Measurements from ENCODE around the gene TIMD4.

TIMD4 gene

DNA sequence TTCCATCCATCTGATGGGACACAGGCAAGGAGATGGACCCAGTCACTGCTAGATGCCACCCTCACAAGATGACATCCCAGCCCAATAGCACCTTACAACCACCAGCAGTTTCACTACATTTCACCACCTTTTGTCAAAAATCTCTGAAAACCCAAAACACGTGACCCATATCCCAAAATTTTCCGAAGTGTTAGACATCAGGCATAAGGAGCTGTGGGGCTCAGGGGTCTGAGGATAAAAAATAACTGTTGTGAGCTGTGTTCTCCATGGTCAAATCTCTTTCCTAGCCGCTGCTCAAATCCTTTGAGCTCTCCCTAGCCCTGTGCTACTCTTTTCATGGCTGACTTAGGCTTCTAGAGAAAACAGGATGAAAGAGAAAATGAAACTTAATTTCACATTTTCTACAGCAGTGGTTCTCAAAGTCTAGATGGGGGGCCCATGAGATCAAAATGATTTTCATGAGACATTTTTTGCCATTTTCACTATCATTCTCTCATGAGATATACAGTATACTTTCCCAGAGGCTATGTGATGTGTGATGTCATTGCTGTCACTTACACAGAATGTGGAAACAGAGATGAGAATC, 40.7 kb downstream of the TIMD4 start:
- DNase-seq (ENCODE audit: low read depth): no peak
- TF ChIP-seq, protein P1, sequence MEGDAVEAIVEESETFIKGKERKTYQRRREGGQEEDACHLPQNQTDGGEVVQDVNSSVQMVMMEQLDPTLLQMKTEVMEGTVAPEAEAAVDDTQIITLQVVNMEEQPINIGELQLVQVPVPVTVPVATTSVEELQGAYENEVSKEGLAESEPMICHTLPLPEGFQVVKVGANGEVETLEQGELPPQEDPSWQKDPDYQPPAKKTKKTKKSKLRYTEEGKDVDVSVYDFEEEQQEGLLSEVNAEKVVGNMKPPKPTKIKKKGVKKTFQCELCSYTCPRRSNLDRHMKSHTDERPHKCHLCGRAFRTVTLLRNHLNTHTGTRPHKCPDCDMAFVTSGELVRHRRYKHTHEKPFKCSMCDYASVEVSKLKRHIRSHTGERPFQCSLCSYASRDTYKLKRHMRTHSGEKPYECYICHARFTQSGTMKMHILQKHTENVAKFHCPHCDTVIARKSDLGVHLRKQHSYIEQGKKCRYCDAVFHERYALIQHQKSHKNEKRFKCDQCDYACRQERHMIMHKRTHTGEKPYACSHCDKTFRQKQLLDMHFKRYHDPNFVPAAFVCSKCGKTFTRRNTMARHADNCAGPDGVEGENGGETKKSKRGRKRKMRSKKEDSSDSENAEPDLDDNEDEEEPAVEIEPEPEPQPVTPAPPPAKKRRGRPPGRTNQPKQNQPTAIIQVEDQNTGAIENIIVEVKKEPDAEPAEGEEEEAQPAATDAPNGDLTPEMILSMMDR (IDR thresholded peaks at IDR 0.05; ENCODE audit: low read length, missing control alignments): no peak
- no peak overlapping the region for H3K4me3 ChIP-seq (replicated peaks; ENCODE audit: low read depth, low read length)

DNA sequence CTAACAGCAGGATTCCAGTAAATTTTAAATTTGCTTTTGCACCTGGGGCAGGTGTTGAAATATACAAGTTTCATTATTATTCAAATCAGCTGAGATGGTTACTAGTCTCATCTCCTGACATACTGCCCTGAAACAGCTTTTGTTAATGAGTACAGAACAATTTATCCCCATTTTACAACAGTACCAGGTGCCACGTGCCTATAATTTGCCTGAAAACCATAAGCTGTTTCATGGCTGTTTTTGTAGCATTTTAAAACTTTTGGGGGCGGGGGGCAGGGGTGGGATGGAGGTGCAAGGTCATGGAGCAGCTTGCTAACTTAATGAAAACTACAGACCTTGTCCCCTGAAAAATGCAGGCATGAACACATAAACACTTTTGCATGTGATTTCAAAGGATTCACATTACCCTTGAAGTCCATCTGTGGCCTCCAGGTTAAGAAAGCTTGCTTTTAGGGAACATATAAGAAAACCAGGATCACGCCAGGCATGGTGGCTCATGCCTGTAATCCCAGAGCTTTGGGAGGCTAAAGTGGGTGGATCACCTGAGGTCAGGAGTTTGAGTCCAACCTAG, 42.1 kb downstream of the TIMD4 start:
- no peak for DNase-seq (ENCODE audit: low read depth)
- no peak overlapping the region for H3K4me3 ChIP-seq (replicated peaks; ENCODE audit: low read depth, low read length)
- TF ChIP-seq, protein P1 (IDR thresholded peaks at IDR 0.05; ENCODE audit: low read length, missing control alignments): no peak

DNA sequence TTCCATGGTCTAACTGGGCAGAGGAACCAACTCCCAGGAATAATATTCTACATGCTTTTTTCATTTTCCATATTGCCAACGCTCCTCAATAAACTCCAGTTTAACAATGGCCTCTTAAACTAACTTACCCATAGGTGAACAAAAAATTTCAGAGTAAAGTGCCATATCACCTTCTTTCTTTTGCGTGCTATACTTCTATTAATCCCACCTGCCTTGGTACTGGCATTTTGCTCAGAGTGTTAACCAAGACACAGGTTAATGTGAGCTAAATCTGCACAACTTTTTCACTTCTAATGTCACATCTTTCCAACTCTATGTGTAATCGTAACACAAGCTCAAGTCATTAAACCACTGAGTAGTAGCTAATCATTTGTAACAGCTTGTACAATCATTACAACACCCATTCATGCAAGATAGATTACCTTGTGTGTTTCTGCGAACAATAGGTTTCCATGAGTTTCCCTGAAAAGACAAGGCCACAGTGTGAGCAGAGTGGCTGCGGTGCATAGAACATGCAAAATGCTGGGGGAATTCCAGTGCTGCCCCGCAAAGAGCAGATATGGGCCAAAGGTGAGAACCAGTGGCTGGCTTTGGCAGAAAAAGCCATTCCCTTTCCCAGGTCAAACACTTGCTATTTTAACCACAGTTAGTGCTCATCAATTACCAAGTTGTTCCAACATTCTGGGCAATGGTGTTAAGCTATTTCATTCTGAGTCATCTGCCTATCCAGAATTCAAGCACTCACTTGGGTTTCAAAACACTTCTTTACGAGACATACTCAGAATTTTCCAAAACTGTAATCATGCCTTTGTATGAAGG, 42.8 kb downstream of the TIMD4 start:
- DNase-seq (ENCODE audit: low read depth): no peak
- TF ChIP-seq, protein P1 (IDR thresholded peaks at IDR 0.05; ENCODE audit: low read length, missing control alignments): no peak
- no peak overlapping the region for H3K4me3 ChIP-seq (replicated peaks; ENCODE audit: low read depth, low read length)

DNA sequence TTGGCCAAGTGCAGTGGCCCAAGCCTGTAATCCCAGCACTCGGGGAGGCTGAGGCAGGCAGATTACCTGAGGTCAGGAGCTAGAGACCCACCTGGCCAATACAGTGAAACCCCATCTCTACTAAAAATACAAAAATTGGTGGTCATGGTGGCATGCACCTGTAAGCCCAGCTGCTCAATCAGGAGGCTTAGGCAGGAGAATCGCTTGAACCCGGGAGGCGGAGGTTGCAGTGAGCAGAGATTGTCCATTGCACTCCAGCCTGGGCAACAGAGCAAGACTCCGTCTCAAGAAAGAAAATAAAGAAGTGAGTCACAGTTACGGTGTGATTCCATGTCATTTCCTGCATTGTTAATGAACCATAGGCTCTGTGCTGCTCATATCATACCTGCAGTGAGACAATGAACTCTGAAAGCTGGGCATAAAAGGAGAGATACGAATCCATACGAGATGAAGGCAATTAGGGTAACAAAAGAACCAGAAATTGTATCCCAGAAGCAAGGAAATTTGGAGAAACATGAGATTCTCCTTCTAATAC, 44.6 kb downstream of the TIMD4 start:
- DNase-seq (ENCODE audit: low read depth): no peak
- TF ChIP-seq, protein P1 (IDR thresholded peaks at IDR 0.05; ENCODE audit: low read length, missing control alignments): no peak
- no peak overlapping the region for H3K4me3 ChIP-seq (replicated peaks; ENCODE audit: low read depth, low read length)

DNA sequence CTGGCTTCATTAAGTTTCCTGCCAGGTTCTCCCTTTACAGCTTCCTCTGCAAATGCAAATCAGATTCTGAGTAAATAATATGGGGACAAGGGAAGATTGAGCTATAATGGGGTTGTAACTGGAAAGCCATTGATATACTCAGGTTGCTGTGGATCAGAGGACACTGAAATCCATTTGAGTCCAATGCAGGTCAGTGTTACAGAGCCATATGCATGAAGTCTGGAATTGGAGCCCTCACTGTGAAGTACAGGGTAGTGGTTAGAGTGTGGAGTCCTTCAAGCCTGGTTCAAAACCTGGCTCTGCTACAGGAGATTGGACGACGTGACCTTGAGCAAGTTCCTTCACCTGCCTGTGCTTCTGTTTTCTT, 48.7 kb downstream of the TIMD4 start:
- DNase-seq (ENCODE audit: low read depth): no peak
- TF ChIP-seq, protein P1 (IDR thresholded peaks at IDR 0.05; ENCODE audit: low read length, missing control alignments): no peak
- no peak overlapping the region for H3K4me3 ChIP-seq (replicated peaks; ENCODE audit: low read depth, low read length)

DNA sequence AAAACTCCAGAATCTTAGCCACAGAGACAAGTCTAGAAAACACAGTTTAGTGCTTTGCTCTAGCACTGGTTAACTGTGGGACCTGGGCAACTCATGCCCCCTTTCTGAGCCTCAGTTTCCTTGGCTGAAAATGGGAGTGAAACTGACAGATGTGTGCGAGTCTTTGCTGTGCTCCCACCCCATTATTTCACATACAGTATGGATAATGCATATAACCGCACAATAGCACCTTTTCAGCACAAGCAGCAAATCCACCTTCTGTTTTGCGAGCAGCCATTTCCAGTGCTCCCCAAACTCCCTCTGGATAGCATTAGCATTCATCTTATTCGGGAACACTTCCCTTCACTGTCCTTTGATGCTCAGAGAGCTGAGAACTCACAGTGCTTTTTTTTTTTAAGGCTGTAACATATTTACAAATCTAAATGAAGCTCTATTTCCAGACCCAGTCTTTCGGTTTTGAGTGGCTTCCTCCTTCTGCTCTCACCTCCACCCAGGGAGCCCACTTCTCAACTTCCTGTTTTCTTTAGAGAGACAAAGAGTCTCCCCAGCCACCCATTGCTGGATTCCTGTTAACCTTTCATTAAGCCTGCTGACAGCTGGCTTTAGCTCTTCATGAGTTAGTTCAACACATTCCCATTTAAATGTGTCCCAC, 49.2 kb downstream of the TIMD4 start:
- TF ChIP-seq, protein P1 (IDR thresholded peaks at IDR 0.05; ENCODE audit: low read length, missing control alignments): no peak
- no peak for DNase-seq (ENCODE audit: low read depth)
- no peak overlapping the region for H3K4me3 ChIP-seq (replicated peaks; ENCODE audit: low read depth, low read length)

Measured in fibroblast of pulmonary artery (primary cell).